GM15510 (cell line): ENCODE measurements around the gene LPCAT4.

Experiments used
- POLR2A ChIP-seq: IDR thresholded peaks from 3 replicates; pipeline ENCODE4 v1.6.1; 2011; ENCODE audit warnings: borderline replicate concordance; ENCODE audit not compliant: insufficient read length; ENCODE audit errors: extremely low read depth

The LPCAT4 gene

DNA sequence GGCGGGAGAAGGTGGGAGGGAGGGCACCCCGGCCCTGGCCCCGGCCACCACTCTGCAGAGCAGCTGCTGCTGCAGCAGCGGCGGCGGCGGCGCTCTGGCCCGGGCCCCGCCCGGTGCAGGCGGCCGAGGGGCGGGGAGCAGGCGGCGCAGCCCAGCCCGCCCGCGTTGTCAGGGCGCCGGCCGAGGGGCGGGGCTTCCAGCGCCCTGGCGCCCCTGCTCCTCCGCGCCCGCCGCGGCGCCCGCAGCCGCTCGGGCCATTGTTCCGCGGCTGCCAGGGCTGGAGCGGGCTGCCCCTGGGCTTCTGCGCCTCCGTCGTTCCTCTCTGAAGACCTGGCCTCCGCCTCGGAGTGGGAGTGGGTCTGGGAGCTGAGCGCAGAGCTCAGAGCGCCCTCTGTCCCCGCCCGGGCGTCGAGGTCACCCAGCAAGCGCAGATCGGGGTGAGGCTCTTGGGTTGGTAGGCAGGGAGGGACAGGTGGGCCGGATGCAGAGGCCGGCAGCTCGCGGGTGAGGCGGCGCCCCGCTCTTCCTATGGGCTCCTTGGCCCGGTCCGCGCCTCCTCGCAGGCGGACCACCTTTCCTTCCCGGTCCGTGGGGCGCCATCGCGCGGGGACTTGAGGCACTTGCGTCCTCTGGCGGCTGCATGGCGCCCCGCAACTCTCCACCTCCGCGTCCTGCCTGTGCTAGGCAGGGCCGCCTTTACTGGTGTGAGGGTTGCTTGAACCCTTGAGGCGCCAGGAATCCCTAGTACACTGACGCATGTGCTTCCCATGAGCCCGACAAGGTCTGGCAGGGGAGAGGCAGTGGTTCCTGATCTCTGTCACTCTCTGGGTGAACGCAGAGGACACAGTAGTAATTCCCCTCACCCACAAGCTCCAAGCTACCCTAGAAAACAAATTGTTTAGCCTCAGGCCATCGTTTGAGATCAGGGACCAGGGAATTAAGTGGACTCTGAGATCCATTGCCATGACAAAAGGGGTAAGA is at the start of gene LPCAT4:
Gene LPCAT4, minus strand, starts transcription at position 96 of the 981 bp plus-strand sequence. CDS start 96 bp downstream, outside the sequence.
- peak; percentile 85 for TF ChIP-seq POLR2A

DNA sequence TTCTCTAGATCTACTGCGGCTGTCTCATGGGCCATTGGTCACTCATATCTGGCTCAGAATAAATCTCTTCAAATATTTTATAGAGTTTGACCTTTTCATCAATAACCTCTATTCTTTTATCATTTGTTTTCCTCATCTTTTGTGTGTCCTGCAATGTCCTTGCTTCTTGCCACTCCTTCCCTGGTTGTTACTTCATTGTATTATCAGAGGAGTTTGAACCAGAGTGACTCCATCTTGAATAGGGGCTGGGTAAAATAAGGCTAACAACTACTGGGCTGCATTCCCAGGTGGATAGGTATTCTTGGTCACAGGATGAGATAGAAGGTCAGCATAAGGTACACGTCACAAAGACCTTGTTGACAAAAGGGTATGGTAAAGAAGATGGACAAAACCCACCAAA is 9.9 kb upstream of the LPCAT4 start:
- no peak for TF ChIP-seq POLR2A

DNA sequence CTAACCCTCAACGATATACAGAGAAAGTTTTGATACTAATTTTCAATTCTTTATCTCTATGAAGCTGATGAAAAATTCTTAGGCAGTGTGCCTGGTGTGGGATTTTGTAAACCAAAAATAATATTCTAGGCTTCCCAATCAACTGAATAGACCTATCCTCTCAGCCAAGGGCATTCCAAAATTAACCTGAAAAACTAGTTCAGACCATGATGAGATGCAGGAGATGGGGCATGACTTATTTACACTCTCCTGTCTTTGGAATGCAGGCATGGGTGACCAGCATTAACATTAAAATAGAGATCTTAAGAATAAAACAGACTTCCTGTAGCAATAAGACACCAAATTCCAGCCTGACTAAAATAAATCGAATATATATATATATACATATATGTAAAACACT is 7.8 kb upstream of the LPCAT4 start:
- TF ChIP-seq POLR2A, result no peak

GRCh38 chr15:34373951-34374350 is 7.0 kb upstream of the LPCAT4 start:
- no peak for TF ChIP-seq POLR2A

DNA sequence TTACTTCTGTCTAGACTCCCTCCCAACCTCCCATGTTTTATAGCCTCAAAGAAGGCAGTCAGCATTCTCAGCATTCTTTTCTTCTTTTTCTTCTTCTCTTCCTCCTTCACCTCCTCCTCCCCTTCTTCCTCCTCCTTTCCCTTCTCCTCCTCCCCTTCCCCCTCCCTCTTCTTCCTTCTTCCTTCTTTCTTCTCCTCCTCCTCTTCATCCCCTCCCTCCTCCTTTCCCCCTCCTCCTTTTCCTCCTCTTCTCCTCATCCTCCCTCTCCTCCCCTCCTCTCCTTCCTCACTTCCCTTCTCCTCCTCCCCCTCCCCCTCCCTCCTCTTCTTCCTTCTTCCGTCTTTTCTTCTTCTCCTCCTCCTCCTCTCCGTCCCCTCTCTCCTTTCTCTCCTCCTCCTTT is 3.6 kb upstream of the LPCAT4 start:
- no peak for TF ChIP-seq POLR2A

DNA sequence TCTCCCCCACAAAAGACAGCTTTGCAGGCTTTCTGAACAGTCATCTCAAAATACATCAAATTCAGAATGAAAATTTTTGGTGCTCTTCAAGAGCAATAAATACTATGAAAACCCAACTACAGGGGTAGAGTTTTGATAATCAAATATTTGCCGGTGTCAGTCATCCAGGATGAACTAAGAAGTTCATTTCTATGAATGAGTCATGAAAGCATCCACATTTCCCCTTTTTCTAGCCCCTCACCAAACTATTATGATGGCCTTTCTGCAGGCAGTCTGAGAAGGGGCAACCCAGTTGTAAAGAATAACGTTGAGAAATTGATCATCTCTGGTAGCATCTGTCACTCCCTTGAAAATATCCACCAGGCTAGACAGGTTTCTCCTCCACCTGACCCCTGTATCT is 3.1 kb upstream of the LPCAT4 start:
- TF ChIP-seq POLR2A, result no peak

- no peak for TF ChIP-seq POLR2A
Observed at GRCh38 chr15:34366271-34367065, 528 bp downstream of the LPCAT4 start.

GRCh38 chr15:34365836-34366235 is 1.2 kb downstream of the LPCAT4 start:
- no peak for TF ChIP-seq POLR2A

DNA sequence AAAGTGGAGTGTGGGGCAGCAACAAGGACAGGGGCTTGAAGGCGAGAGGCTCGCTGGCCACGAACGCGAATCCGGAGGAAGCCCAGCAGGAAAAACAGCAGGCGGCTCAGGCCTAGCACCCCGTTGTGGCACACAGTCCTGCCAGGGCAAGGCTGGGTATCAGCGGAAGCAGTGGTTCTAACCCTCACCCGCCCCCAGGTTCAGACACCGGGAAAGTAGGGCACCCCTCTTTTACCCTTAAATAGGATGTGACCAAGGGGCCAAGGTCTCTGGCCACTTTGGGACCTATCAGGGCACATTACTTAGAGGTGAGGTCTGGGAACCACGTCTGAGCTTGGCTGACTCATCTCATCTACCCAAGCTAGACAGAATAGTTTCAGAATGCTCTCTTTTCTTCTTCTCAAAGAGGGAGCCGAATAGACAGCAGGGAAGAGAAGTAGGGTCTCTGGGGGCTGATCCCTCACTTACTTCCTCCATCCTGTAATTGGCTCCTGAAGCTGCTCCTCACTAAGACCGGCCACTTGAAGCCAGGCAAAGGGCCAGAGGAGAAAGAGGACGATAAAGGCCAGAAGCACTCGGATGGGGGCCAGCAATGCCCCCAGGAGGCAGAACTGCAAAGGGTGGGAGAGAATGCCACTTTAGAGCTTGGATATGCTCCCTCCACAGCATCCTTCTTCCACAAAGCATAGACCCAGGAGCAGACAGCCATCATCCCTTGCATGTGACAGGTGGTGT is 1.7 kb downstream of the LPCAT4 start:
- no peak for TF ChIP-seq POLR2A

DNA sequence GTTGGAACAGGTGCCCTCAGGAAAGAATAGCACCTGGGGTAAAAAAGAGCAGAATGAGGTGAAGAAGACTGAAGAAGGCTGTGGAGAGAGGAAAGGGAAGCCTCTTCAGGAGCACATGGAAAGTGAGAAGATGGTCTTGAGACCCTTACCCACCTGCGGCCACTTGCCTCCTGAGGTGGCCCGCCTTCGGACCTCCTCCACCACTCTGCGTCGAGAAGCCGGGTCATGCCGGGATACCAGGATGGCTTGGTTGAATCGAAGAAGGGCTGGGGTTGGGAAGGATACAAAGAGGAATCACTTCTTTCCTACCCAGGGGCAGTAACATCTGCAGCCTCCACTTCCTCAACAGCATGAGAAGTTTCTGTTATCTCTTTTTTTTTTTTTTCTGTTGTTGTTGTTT is 3.0 kb downstream of the LPCAT4 start:
- no peak for TF ChIP-seq POLR2A

GRCh38 chr15:34362047-34362773 is 4.8 kb downstream of the LPCAT4 start:
- no peak for TF ChIP-seq POLR2A

DNA sequence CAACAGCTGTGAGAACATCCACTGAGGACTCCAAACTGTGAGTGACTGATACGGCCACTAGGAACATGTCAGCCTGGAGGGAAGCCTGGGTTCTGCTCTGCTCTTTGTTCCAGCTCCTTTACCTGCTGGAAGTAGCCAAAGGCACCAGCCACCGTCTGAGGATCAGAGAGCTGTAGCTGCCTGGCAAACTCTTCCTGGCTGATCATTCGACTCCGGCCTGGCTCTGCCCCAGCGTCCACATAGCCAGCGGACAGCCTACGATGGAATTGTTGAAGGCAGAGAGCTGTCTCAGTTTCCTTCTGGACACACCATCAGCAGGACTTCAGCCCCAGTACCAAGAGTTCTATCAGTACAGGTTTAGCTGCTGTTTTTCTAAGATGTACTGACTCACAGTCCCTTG is 5.7 kb downstream of the LPCAT4 start:
- TF ChIP-seq POLR2A, result no peak

GRCh38 chr15:34360298-34360697 is 6.7 kb downstream of the LPCAT4 start:
- no peak for TF ChIP-seq POLR2A

GRCh38 chr15:34359416-34359815 is 7.6 kb downstream of the LPCAT4 start:
- TF ChIP-seq POLR2A, result no peak
